Lung (tissue), 12 donors: ENCODE results near the gene FBXO31. TPM values are rescaled to one million over a fixed set of nuclear protein-coding genes. Genes with fewer than 3 reads are reported as not detected.

Experiments
- ATAC-seq: fragments of 200-7000 bp; cut with Tn5 transposase; one replicate; pipeline ENCODE4 v1.9.1; 2020; ENCODE audit warnings: moderate number of reproducible peaks; ENCODE audit not compliant: insufficient read depth, low FRiP score
- DNase-seq, 3 donors: peaks; one replicate each; pipeline ENCODE4 v3.0.0-alpha.2; 2013 to 2017
- H3K27ac ChIP-seq, 2 donors: one replicate each; pipeline ENCODE4 v1.5.1; 2013; ENCODE audit warnings: mild to moderate bottlenecking in 2 of 2, moderate library complexity in 2 of 2, control low read depth in 1 of 2, inconsistent platforms in 1 of 2, low read depth in 1 of 2, low read length in 1 of 2
- H3K27me3 ChIP-seq, 3 donors: one replicate each; pipeline ENCODE4 v1.5.1; 2013; ENCODE audit warnings: low read length in 2 of 3; ENCODE audit not compliant: control insufficient read depth in 3 of 3, insufficient read depth in 3 of 3
- H3K36me3 ChIP-seq, 4 donors: one replicate each; pipeline ENCODE4 v1.5.1; 2013; ENCODE audit warnings: low read length in 4 of 4, mild to moderate bottlenecking in 1 of 4, moderate library complexity in 1 of 4; ENCODE audit not compliant: control insufficient read depth in 4 of 4, insufficient read depth in 4 of 4
- H3K4me1 ChIP-seq, 5 donors: one replicate each; pipeline ENCODE4 v1.5.1; 2013; ENCODE audit warnings: low read length in 5 of 5, mild to moderate bottlenecking in 2 of 5, moderate library complexity in 1 of 5; ENCODE audit not compliant: control insufficient read depth in 5 of 5, insufficient read depth in 5 of 5
- H3K4me3 ChIP-seq: one replicate; pipeline ENCODE4 v1.5.1; 2013; ENCODE audit warnings: mild to moderate bottlenecking, control low read depth, moderate library complexity
- H3K9ac ChIP-seq, 2 donors: one replicate each; pipeline ENCODE4 v1.5.1; 2013; ENCODE audit warnings: low read length in 2 of 2, control low read depth in 1 of 2; ENCODE audit not compliant: insufficient read depth in 1 of 2
- H3K9me3 ChIP-seq, 4 donors: one replicate each; pipeline ENCODE4 v1.5.1; 2013; ENCODE audit warnings: low read length in 3 of 4, mild to moderate bottlenecking in 1 of 4, moderate library complexity in 1 of 4; ENCODE audit not compliant: control insufficient read depth in 4 of 4, insufficient read depth in 3 of 4
- WGBS, 2 donors: extraction: QIAGEN DNeasy Blood & Tissue Kit; methylation state at CpG; one replicate each; pipeline ENCODE4 v1.1.7; 2013; 5-methylcytosine and 5-hydroxymethylcytosine counted together
- polyA plus RNA-seq, 2 donors: library from polyadenylated mRNA; stranded (reverse); fragments of 200-250 nt; gene quantifications; one replicate each; pipeline ENCODE4 v1.2.1, GENCODE V29; 2013
- total RNA-seq, 2 donors: library from RNA; depleted of rRNA in 1 of 2; stranded (reverse); fragments of >200 nt in 1 of 2; gene quantifications; one replicate each; pipeline ENCODE4 v1.2.1, GENCODE V29; 2014 to 2021
- TF ChIP-seq, protein P1 (sequence below): IDR thresholded peaks from 2 replicates; pipeline ENCODE4 v1.5.1; 2012; ENCODE audit warnings: mild to moderate bottlenecking; ENCODE audit errors: control extremely low read depth, extremely low read depth
- donor health status: control.
- donor health status: control.
- donor health status: Bipolar disorder and iron deficiency.
- donor health status: healthy.
- donor health status: DM: yes; HTN: yes; CAD: no.

The FBXO31 gene
- total and polyA plus RNA-seq, 4 donors: 10.1 to 35.1 (median 23.2) TPM

DNA sequence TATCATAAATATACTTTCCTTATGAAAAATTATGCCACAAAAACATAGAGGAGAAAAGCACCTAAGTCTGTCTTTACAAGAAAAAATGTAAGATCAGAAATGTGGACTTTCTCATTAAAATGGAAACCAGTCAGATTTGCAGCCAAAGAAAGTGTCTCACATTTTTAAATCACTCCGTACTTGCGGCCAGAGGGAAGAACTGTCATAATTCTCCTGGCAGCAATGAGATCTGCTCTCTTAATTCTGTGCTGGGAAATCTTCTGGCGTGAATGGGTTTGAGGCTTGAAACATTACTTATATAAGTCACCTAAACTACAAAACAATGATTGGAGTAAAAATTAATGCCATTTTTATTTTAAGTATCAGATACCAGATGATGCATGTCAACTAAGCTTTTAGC lies 77.1 kb downstream of the FBXO31 start:
- Histone ChIP-seq H3K9me3 (peaks cover 0 to 2% (median 0%) of the 10 kb centered on the region in 4 donors), H3K9ac (no peak overlapping the region), H3K27me3 (no peaks in the 10 kb centered on the region), H3K27ac (no peak overlapping the region), H3K4me1 (no peaks in the 10 kb centered on the region), H3K4me3 (no peak overlapping the region), H3K36me3 (no peaks in the 10 kb centered on the region)
- TF ChIP-seq, protein P1, sequence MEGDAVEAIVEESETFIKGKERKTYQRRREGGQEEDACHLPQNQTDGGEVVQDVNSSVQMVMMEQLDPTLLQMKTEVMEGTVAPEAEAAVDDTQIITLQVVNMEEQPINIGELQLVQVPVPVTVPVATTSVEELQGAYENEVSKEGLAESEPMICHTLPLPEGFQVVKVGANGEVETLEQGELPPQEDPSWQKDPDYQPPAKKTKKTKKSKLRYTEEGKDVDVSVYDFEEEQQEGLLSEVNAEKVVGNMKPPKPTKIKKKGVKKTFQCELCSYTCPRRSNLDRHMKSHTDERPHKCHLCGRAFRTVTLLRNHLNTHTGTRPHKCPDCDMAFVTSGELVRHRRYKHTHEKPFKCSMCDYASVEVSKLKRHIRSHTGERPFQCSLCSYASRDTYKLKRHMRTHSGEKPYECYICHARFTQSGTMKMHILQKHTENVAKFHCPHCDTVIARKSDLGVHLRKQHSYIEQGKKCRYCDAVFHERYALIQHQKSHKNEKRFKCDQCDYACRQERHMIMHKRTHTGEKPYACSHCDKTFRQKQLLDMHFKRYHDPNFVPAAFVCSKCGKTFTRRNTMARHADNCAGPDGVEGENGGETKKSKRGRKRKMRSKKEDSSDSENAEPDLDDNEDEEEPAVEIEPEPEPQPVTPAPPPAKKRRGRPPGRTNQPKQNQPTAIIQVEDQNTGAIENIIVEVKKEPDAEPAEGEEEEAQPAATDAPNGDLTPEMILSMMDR: no peak
- 84 to 87% methylated on average over 3 of the region's 3 CpGs for WGBS, 2 donors
- DNase-seq (no peak), ATAC-seq (no peak)

DNA sequence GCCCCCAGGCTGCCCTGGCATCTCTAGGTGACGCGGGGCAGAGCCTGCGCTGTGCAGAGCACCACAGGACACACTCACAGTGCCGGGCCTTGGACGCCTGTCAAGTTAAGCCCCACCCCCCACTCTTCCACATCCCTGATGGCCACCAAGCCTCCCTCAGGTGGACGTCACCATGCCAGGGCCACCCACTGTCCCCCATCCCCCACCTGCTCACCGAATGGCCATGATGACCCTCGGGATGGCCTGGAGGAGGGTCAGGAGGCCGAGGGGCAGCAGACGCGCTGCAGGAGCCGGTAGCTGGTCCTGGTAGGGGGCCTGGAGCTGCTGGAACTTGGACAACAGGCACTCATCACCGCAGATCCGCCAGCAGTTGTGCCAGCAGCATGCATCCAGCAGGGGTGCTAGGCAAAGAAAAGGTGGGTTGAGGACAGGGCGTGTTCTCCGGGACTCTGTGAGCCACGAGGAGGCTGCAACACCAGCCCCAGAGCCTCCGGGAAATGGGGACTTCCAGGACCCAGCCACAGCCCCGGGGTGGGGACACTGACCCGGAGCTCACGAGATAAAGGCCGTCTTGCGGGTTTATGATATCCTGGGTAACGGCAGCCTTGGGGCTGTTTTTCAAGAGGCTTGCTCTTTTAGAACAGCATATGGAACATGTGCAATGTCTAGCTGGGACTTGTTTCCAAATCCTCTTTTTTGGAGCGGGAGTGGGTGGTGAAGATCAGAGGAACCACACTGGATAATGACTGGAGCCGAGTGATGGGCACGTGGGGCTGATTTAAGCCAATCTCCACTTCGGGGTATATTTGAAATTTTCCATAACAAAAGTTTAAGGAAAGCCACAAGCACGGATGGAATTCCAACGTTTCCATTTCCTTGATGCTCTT lies 77.8 kb downstream of the FBXO31 start:
- 68 to 82% methylated on average over 30 of the region's 30 CpGs for WGBS, 2 donors
- DNase-seq: no peak
- no peak overlapping the region for H3K4me3 ChIP-seq

DNA sequence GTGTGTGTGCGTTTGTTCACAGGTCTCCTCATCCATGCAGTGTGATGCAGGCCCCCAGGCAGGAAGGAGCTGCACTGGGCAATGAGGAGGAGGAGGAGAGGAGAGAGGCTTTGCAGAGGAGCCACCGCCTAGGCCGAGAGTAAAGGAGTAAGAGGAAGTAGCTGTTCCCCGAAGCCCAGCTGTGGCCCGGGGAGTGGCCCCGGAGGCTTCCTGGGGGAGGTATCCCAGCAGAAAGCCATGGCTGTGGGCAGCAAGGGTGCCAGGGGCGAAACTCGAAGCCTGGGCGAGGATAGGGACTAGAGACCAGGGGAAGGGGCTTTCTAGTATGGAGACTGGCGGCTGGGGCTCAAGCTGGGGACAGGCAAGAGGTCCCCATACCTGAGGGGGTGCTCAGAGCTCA lies 78.6 kb downstream of the FBXO31 start:
- Histone ChIP-seq H3K27me3 (no peaks in the 10 kb centered on the region), H3K27ac (no peak overlapping the region), H3K36me3 (no peaks in the 10 kb centered on the region), H3K4me3 (no peak overlapping the region), H3K9ac (no peak overlapping the region), H3K9me3 (no peaks in the 10 kb centered on the region), H3K4me1 (no peaks in the 10 kb centered on the region)
- TF ChIP-seq, protein P1: no peak
- DNase-seq (no peak), ATAC-seq (no peak)
- 59 to 66% methylated on average over 10 of the region's 10 CpGs for WGBS, 2 donors

More for the DNA sequence above, 77.8 kb downstream of the FBXO31 start:
- H3K9me3 ChIP-seq: no peaks in the 10 kb centered on the region
- H3K36me3 ChIP-seq: no peaks in the 10 kb centered on the region
- no peak for ATAC-seq
- H3K9ac ChIP-seq: no peak overlapping the region
- TF ChIP-seq, protein P1: no peak
- H3K27ac ChIP-seq: no peak overlapping the region
- no peaks in the 10 kb centered on the region for H3K4me1 ChIP-seq
- no peaks in the 10 kb centered on the region for H3K27me3 ChIP-seq
